IPS-18a (cell line): ENCODE results near the gene WWTR1.
A peak's percentile ranks its signal among the peaks of the same experiment; 100 is the strongest.

Experiments
- H3K27ac ChIP-seq: one replicate; pipeline ENCODE4 v1.5.1; 2013; ENCODE audit warnings: low read length
- H3K27me3 ChIP-seq: one replicate; pipeline ENCODE4 v1.6.1; 2013; ENCODE audit warnings: mild to moderate bottlenecking, low read length; ENCODE audit not compliant: control insufficient read depth, insufficient read depth
- H3K36me3 ChIP-seq: one replicate; pipeline ENCODE4 v1.6.1; 2013; ENCODE audit warnings: low read depth, low read length; ENCODE audit not compliant: control insufficient read depth
- H3K4me1 ChIP-seq: one replicate; pipeline ENCODE4 v1.6.1; 2013; ENCODE audit warnings: low read depth, low read length; ENCODE audit not compliant: control insufficient read depth
- H3K4me3 ChIP-seq: one replicate; pipeline ENCODE4 v1.5.1; 2013; ENCODE audit warnings: low read length
- H3K9ac ChIP-seq: one replicate; pipeline ENCODE4 v1.6.1; 2013; ENCODE audit warnings: mild to moderate bottlenecking, low read length, moderate library complexity
- H3K9me3 ChIP-seq: one replicate; pipeline ENCODE4 v1.6.1; 2013; ENCODE audit warnings: low read depth, low read length; ENCODE audit not compliant: control insufficient read depth

The WWTR1 gene

GRCh38 chr3:149512073-149512782 is 145.6 kb downstream of the WWTR1 start:
- Histone ChIP-seq H3K4me1 (no peaks in the 10 kb centered on the region), H3K36me3 (no peaks in the 10 kb centered on the region), H3K4me3 (peak overlapping the region; percentile 43), H3K9ac (no peak overlapping the region), H3K27me3 (no peaks in the 10 kb centered on the region), H3K9me3 (no peaks in the 10 kb centered on the region), H3K27ac (no peak overlapping the region)

DNA sequence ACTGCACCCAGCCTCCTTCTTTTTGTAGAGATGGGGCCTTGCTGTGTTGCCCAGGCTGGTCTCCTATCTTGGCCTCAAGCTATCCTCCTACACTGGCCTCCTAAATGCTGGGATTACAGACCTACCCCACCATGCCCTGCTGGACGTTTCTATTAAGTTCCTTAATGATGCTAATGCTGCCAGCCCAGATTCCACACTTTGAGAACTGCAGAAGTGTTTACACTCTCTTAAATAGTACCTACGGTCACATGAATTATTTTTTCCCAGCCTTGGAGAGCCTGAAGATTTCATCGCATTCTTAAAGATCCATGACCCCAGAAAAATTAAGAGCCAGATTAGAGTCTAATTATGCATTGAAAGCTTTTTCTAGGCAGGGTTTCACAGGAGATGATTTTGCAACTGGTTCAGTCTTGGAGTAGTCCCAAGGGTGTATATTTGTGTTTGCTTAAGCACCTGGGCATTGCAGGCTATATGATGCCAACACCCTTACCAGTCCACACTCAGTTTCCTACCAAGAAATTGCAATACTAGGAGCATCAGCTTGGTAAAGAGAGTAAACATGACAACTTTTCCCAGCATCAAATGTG is 146.7 kb downstream of the WWTR1 start:
- Histone ChIP-seq H3K4me3 (no peak overlapping the region), H3K27ac (no peak overlapping the region), H3K9me3 (no peaks in the 10 kb centered on the region), H3K9ac (no peak overlapping the region), H3K36me3 (no peaks in the 10 kb centered on the region), H3K27me3 (no peaks in the 10 kb centered on the region), H3K4me1 (no peaks in the 10 kb centered on the region)

DNA sequence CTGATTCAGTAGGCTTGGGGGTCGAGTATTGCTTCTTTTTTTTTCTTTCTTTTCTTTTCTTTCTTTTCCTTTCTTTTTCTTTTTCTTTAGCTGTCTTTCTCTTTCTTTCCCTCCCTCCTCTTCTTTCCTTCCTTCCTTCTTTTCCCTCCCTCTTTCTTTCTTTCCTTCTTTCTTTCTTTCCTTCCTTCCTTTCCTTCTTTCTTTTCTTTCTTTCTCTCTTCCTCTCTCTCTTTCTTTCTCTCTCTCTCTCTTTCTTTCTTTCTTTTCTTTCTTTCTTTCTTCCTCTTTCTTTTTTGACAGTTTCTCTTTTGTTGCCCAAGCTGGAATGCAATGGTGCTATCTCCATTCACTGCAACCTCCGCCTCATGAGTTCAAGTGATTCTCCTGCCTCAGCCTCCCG is 147.3 kb downstream of the WWTR1 start:
- Histone ChIP-seq H3K9me3 (no peaks in the 10 kb centered on the region), H3K9ac (no peak overlapping the region), H3K36me3 (no peaks in the 10 kb centered on the region), H3K4me1 (no peaks in the 10 kb centered on the region), H3K27me3 (no peaks in the 10 kb centered on the region), H3K27ac (no peak overlapping the region), H3K4me3 (no peak overlapping the region)

- H3K27ac ChIP-seq = no peak overlapping the region
- no peak overlapping the region for H3K4me3 ChIP-seq
- H3K9me3 ChIP-seq = no peaks in the 10 kb centered on the region
- no peak overlapping the region for H3K9ac ChIP-seq
- no peaks in the 10 kb centered on the region for H3K36me3 ChIP-seq
- H3K4me1 ChIP-seq = no peaks in the 10 kb centered on the region
- no peaks in the 10 kb centered on the region for H3K27me3 ChIP-seq
Observed at GRCh38 chr3:149509526-149509925, 148.3 kb downstream of the WWTR1 start.

DNA sequence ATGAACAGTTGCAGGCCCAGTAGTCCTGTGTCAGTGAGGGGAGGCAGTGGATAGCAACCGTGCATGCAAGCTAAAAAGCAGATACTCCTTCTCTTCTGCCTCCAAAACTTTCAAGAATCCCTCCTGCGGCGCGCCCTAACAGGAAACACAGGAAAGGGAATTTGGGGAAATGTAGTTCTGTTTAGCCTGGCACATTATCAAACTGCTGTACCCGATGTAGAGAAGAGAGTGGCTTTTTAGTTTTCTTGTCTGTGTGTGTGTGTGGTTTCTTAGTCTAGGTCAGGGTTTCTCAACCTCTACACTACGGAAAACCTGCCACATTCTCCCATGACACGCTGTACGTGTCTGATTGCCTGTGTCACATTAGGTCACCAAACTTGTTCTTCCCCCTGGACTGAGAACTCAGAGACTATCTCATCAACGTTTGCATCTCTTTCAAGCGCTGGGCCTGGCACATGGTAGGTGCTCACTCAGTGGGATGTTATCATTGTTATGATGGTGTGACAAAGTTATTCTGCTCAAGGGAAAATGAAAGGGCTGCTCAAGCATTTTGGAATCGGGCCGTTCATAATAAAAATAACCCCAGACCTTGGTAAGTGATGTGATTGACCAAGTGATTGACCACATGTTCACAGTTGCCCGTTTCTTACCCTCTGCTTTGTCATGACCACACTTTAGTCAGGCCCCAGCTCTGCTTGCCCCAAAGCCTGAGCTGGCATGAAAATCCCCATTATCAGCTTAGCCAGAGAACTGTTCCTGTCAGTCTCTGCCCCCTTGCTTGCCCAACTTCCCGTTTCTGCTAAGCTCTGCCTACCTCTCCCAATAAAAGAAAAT is 150.1 kb downstream of the WWTR1 start:
- no peak overlapping the region for H3K27ac ChIP-seq
- no peak overlapping the region for H3K4me3 ChIP-seq
- no peaks in the 10 kb centered on the region for H3K27me3 ChIP-seq
- H3K9me3 ChIP-seq = no peaks in the 10 kb centered on the region
- H3K4me1 ChIP-seq = no peaks in the 10 kb centered on the region
- no peaks in the 10 kb centered on the region for H3K36me3 ChIP-seq
- H3K9ac ChIP-seq = no peak overlapping the region

DNA sequence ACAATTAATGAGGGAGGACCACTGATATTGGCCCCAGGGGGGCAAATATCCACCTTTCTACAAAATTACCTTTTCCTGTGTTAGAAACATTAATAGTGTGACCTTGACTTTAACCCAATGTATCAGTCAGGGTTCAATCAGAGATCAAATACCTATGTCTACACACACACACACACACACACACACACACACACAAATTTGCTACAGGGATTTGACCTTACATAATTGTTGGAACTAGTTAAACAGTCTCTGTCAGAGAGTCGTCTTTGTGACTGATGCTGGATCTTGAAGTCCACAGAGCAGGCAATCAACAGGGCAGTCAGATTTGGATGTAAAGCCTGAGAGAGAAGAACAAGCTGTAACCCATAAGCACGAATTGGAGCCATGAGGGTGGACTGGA is 150.9 kb downstream of the WWTR1 start:
- no peaks in the 10 kb centered on the region for H3K27me3 ChIP-seq
- H3K4me1 ChIP-seq = no peaks in the 10 kb centered on the region
- H3K9me3 ChIP-seq = no peaks in the 10 kb centered on the region
- no peak overlapping the region for H3K9ac ChIP-seq
- no peaks in the 10 kb centered on the region for H3K36me3 ChIP-seq
- no peak overlapping the region for H3K27ac ChIP-seq
- H3K4me3 ChIP-seq = no peak overlapping the region

DNA sequence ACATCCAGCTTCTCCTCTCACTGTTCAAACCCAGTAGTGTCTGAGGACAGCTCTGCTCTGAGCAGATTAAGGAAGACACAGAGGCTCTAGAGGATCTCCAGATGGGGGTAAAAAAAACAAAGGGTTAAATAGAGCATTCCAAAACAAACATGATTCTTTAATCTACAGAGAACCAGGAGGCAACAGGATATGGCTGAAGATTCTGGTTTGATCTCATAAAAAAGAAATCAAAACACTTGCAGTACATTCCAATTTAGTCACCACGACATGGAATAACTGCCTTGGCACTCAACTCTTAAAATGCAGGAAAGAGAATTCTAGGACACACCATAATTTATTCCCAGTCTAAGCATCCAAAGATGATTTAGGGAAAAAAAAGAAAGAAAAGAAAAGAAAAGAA is 151.3 kb downstream of the WWTR1 start:
- Histone ChIP-seq H3K4me3 (no peak overlapping the region), H3K27ac (no peak overlapping the region), H3K9ac (no peak overlapping the region), H3K9me3 (no peaks in the 10 kb centered on the region), H3K27me3 (no peaks in the 10 kb centered on the region), H3K4me1 (no peaks in the 10 kb centered on the region), H3K36me3 (no peaks in the 10 kb centered on the region)

GRCh38 chr3:149502438-149502837 is 155.4 kb downstream of the WWTR1 start:
- H3K4me3 ChIP-seq = no peak overlapping the region
- no peaks in the 10 kb centered on the region for H3K36me3 ChIP-seq
- no peak overlapping the region for H3K27ac ChIP-seq
- H3K9me3 ChIP-seq = no peaks in the 10 kb centered on the region
- no peak overlapping the region for H3K9ac ChIP-seq
- H3K4me1 ChIP-seq = peaks cover 3% of the 10 kb centered on the region
- no peaks in the 10 kb centered on the region for H3K27me3 ChIP-seq

- Histone ChIP-seq H3K9ac (no peak overlapping the region), H3K4me1 (peaks cover 3% of the 10 kb centered on the region), H3K27ac (no peak overlapping the region), H3K27me3 (no peaks in the 10 kb centered on the region), H3K9me3 (no peaks in the 10 kb centered on the region), H3K4me3 (no peak overlapping the region), H3K36me3 (no peaks in the 10 kb centered on the region)
Observed at GRCh38 chr3:149501524-149501923, 156.3 kb downstream of the WWTR1 start.

- Histone ChIP-seq H3K9me3 (no peaks in the 10 kb centered on the region), H3K27ac (no peak overlapping the region), H3K36me3 (no peaks in the 10 kb centered on the region), H3K4me3 (no peak overlapping the region), H3K4me1 (peaks cover 7% of the 10 kb centered on the region), H3K9ac (no peak overlapping the region), H3K27me3 (no peaks in the 10 kb centered on the region)
Observed at GRCh38 chr3:149497966-149498670, 159.7 kb downstream of the WWTR1 start.

DNA sequence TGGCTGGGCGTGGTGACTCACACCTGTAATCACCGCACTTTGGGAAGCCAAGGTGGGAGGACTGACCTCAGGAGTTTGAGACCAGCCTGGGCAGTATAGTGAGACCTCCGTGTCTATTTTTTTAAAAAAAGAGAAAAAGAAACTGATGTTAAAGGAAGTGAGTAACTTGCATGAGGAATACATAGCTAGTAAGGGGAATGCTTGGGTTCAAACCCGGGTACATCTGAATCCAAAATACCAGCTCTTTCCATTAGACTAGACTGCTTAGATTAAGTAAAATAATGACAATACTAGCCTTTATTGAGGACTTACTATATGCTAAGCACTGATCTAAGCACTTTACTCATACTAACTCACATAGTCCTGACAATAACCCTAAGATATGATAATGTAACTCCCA is 160.9 kb downstream of the WWTR1 start:
- H3K36me3 ChIP-seq = no peaks in the 10 kb centered on the region
- no peaks in the 10 kb centered on the region for H3K9me3 ChIP-seq
- no peak overlapping the region for H3K9ac ChIP-seq
- H3K27me3 ChIP-seq = no peaks in the 10 kb centered on the region
- no peak overlapping the region for H3K4me3 ChIP-seq
- H3K27ac ChIP-seq = no peak overlapping the region
- H3K4me1 ChIP-seq = peaks cover 7% of the 10 kb centered on the region
